Measurements from ENCODE around the gene INPP4A. TPM values are rescaled to one million over a fixed set of nuclear protein-coding genes. Genes with fewer than 3 reads are reported as not detected.

INPP4A gene
- polyA plus RNA-seq, 12 donors = 12.0 to 18.1 (median 14.2) TPM; not detected in 1

DNA sequence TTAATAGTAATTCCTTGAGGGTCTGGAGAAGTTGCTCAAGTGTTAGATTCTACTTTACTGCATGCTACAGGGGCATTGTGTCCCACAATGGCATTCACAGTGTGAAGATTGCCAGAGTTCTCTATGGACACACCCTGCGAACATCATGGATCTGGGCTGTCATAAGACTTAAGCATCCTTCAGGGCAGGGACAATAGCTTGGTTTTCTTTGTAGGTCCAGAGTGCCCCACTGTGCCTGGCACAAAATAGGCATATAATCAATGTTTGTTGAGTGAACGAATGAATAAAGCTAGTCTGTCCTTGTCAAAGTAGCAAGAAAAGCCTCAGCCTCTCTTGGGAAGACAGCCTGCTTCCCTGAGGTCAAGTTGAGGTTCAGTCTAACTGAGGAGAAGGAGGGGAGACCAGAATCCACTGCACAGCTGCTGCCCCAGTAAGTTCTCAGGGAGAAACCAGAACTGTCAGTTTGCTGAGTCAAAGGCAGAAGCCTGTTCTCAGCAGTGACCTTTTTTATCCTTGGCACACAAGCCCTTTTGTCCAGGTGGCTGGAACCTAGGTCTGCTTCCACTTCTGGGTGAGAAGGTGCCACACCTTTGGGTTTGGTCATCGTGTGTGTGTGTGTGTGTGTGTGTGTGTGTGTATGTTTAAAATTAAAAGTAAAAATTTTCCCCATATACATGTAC lies 15.0 kb downstream of the INPP4A start:
- no peak for DNase-seq

- DNase-seq = no peak
Measured at GRCh38 chr2:98460573-98461497, 16.2 kb downstream of the INPP4A start.

DNA sequence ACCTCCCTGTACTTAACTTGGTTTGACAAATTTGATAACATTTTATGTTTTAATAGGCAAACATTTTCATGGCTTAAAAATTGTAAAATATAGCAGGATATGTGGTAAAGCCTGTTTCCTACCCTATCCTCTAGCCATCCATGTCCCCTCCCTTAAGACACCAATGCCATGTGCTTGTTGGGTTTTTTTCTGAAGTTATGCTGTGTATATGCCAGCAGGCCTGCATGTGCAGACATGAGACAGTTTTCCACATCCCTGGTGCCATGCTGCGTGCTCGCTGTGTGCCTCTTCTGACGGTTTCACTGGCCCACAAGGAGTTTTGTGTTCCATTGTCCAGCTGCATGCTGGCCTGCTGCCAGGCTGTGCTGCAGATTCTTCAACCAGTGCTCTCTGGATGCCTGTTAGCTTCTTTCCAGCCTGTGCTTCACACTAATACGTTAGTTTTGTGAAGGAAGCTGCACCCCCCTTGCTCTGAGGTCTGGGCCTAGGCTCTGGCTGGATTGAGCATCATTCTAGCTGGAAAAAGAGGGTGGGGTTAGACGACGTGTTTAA lies 16.9 kb downstream of the INPP4A start:
- DNase-seq = no peak

DNA sequence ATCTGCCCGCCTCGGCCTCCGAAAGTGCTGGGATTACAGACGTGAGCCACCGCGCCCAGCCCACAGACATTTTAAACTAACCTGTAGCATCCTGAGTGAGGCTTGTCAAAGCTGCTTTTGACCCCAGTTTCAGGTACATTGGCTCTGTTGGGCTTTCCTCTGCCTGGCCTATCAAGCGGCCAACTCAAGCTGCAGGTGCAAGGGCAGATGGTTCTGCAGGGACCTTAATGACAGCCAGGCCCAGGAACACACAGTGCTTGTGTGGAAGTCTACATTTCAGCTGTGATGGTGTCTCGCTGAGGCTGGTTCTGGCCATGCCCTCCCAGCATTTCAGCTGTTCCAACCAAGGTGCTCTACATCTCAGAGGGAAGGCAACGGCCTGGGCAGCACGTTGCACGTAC lies 18.4 kb downstream of the INPP4A start:
- DNase-seq = no peak

GRCh38 chr2:98463551-98463971 lies 18.9 kb downstream of the INPP4A start:
- no peak for DNase-seq

DNA sequence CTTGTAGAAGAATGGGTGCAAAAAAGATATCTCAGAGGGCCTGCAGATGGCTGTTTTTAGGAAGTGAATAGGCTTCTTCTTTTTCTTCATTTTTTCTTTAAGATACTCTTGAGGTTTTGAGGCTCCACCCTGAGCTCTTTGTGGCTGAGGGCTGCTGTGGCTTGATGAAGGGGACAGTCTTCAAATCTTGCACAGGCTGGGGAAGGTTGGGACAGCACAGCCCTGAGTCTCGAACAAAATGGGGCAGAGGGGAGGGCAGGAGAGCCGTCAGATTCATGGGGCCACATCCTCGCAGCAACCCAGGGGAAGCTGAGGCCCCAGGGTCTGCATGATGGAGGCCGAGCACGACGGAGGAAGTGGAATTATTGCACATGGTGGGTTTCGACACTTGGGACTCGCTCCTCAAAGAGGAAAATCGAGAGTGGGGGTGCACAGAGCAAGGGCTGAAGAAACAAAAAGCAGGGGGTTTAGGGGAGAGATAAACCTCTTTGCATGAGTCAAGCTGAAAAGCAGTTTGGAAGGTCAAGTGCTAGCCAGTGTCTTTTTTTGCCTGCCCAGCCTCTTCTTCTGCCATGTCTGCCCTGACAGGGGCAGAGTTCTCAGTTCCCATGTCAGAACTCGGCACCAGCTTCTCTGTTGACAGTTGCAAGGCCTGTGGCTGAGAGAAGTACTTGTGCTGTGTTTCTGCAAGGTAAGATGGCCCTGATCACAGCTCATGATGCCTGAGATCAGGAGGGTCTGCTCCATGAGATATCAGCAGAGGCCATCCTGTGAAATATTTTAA lies 19.5 kb downstream of the INPP4A start:
- no peak for DNase-seq

DNA sequence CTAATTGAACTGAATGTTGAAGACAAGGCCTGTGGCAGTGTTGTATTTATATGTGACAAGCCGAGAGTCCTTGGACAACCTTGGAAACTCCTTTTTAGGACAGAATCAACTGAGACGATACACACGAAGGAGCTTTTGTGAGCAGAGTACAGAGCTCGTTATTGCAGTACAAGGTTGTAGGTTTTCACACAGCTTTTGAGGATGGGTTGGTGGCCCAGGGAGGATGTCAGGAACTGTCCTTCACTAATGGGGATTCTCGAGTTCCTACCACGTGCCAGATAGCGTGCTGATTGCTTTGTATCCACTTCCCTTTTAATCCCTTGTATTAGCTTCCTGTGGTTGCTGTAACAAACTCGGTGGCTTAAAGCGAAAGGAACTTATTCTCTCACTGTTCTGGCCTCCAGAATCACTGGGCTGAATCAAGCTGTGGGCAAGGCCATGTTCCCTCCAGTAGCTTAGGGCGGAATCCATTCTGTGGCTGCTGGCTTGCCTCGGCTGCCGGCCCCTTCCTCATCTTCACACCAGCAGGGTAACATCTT lies 20.2 kb downstream of the INPP4A start:
- DNase-seq = no peak

DNA sequence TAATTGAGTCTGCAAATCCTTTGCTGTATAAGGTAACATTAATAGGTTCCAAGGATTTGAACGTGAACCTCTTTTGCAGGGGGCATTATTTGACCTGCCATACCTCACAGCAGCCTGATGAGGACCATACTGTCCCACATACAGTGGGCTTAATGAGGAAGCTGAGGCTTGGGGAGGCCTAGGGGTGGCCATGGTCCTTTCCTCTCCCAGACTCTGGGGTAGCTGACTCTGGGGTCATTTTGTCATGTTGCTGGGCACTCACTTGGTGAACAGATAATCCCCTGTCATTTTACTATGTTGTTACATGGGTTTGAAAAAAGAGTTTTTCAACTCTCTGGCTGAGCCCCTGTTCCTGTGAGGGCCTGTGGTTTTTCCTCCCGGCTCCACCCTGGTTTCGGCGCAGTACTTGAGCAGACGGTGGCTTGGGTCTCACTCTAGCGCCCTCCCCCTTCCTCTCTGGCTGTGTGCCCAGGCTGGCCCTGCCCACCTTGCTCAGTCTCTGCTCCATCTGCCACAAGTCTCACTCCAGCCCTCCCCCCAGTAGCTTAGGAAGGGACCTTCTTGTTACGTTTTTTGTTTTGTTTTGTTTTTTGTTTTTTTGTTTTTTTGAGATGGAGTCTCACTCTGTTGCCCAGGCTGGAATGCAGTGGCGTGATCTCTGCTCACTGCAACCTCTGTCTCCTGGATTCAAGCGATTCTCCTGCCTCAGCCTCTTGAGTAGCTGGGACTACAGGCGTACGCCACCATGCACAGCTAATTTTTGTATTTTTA lies 21.0 kb downstream of the INPP4A start:
- peak; percentile 60 for DNase-seq

- DNase-seq = no peak
Measured at GRCh38 chr2:98467082-98467536, 22.5 kb downstream of the INPP4A start.

GRCh38 chr2:98467652-98468051 lies 23.0 kb downstream of the INPP4A start:
- no peak for DNase-seq

DNA sequence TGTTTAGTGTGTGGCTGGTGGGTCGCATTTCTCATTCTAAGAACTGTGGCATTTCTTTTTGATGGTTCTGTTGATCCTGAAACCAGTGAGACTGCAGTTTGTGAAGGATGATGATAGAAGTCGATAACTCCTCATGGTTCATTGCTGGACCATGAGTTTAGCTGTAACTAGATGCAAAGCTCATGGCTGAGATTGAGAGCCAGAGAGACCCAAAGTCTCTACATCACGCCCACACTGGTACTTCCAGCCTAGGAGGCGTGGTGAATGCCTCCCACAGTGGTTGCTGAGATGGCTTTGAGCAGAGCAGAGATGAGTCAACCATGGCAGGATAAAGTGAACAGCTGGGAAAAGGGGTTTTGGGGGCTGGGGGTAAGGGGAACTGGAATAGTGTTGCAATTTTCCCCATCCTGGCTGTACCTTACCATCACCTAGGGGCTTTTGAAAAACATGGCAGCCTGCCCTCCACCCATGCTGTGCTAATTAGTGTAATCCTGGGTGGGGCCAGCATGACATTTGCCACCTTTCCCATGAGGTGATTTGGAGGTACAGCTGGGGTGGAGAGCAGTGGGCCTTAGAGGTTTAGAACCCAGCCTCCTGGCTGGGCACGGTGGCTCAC lies 24.1 kb downstream of the INPP4A start:
- DNase-seq = no peak

DNA sequence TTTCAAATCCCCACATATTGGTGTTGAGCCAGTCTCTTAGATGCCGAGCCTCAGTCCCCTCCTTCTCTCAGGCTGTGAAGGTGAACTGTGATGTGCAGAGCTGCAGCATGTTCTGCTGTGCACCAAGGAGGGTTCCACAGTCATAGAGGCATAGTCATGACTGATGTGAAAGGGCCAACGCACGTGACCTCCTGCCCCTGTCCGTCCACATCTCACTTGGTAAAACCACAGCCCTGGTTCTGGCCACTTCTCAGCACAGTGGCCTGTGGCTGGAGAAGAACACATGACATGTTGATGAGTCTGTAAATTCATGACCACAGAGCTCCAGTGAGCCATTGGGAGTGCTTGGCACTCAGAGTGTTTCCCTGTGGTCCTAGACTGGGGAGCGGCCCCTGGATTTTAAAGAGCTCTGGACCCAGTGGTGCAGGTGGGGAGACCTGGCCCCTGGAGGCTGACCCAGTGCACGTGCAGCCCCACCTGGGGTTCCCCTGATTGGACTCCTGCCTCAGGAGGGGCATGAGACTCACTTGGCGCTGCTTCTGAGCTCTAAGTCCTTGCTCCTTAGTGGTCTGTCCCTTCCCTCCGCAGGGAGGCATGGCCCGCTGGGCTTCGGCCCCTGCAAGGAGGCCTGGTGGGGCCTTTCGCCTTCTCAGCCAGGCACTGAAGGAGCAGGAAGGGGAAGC lies 25.3 kb downstream of the INPP4A start:
- DNase-seq = no peak

DNA sequence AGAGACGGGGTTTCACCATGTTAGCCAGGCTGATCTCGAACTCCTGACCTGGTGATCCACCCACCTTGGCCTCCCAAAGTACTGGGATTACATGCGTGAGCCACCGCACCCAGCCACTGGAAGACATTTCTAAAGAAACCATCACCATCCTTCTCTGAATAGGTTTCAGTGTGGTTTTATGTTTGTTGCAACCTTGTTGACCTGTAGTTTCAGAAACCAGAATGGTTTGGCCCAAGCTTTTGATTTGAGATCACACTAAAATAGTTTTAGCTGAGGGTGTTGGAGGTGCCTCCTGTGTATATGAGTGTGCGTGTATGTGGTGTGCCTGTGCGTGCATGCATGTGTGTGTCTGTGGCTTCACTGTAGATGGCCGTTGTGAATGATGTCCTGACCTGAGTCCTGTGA lies 26.2 kb downstream of the INPP4A start:
- no peak for DNase-seq

DNA sequence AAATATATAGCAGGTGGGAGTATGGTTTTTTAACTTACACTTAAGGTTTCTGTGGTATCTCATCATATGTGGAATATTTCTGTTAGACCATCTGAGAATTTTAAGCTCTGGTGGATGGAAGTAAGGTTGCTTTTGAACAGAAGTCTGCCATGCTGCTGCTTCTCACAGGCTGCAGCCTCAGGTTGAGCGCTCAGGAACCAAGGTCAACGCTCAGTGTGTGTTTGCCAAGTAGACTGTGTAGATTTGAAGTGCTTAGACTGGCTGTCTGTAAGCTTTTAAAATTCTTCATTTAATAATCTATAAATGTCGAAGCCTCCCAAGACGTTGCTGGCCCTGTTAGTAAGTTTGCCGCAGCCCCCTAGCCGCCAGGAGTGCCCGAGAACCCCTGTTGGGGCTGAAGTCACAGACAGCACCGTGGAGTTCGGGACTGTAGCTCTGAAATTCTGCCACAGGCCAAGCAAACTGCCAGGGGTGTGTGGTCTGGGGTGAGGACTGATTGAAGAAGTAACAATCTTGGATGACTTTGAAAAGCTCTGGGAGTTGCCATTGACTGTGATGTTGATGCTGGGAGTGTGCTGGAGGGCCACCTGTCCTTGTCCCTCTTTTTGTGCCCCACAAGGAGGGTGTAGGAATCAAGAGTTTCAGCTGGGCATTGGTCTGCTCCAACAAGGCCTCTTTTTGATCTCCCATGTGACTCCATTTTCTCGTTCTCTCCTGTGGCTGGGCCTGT lies 26.9 kb downstream of the INPP4A start:
- no peak for DNase-seq

DNA sequence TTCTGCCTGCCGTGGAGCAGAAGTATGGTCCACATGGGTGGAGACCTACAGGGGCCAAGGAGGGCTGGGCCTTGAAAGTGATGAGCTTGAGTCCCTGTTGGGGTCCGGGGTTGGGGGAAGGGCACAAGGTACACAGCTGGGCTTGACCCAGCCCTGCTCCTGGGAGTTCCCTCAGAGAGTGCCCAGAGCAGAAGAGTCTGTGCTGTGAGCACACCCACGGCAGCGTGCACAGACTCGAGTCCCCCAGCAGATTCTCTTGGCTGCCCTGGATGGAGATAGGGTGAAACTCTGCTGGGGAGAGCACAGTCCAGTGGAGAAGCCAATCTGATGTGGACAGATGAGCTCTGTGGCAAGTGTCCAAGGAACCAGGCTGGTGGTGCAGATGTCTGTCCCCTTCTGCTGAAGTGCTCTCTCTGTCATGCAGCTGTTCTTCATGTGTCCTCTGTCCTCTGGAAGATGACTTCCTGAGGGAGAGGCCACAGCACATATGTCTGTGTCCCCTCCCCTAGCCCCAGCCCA lies 27.5 kb downstream of the INPP4A start:
- peak; percentile 34 for DNase-seq

DNA sequence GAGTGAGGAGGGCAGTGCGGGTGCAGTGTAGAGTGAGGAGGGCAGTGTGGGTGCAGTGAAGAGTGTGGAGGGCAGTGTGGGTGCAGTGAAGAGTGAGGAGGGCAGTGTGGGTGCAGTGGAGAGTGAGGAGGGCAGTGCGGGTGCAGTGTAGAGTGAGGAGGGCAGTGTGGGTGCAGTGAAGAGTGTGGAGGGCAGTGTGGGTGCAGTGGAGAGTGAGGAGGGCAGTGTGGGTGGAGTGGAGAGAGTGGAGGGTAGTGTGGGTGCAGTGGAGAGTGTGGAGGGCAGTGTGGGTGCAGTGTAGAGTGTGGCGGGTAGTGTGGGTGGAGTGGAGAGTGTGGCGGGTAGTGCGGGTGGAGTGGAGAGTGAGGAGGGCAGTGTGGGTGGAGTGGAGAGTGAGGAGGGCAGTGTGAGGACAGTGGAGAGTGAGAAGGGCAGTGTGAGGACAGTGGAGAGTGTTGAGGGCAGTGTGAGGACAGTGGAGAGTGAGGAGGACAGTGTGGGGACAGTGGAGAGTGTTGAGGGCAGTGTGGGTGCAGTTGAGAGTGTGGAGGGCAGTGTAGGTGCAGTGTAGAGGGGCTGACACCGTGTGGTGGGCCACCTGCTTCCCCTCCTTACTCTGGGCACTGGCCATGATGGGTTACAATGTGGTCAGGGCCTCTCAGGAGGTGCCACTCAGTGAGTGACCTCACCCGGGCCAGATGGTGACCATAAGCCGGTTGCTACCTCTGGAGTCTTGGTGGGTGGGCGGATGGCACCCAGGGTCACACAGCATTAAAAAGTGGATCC lies 28.5 kb downstream of the INPP4A start:
- DNase-seq = no peak

- DNase-seq = no peak
Measured at GRCh38 chr2:98473995-98474780, 29.5 kb downstream of the INPP4A start.

Data from muscle of arm (tissue), 12 donors.